CD4-positive, alpha-beta T cell treated with Interleukin-17A for 1 hour (primary cell): Measurements from ENCODE around the gene MLLT10.
A peak's percentile ranks its signal among the peaks of the same experiment; 100 is the strongest.
"Not testable (repeated sequence)": the region's sequence is repeated elsewhere in the genome, so short reads cannot be mapped to it uniquely, and the experiment has no call there.

Experiments
- DNase-seq: peaks from one replicate; pipeline ENCODE4 v3.0.0-alpha.2; 2020

The MLLT10 gene

GRCh38 chr10:21707498-21707897 lies 173.5 kb downstream of the MLLT10 start:
- DNase-seq = no peak

- no peak for DNase-seq
Observed at GRCh38 chr10:21712975-21713374, 178.9 kb downstream of the MLLT10 start.

DNA sequence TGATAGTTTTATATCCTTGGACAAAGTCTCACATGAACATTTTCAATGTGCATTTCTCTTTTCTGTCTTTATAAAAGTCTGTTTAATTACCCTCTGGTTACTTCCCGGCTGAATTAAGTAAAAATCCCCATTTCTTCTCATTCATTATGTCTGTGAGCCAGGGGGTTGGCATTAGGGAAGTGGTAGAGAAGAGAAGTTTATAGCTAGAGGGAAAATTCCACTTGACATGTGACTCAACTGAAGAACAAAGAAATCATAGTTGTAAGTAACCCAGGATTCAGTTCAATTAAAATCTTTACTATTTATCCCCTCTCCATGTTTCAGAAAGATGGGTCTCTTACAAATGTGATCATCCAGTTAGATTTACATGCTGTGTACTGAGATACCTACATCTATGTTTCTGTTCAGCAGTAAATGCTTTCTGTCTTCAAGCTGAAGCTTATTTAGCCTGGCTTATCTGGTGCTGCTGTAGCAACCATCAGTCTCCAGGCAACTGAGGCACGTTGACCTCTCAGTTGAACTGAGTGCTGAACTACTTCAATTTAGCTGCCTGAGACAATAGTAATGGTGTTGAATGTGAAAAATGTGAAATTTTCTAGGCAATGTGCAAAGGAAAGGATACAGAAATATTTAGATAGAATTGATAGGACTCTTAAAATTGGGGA lies 181.6 kb downstream of the MLLT10 start:
- DNase-seq = no peak

GRCh38 chr10:21717437-21718054 lies 183.5 kb downstream of the MLLT10 start:
- not testable (repeated sequence) for DNase-seq

- no peak for DNase-seq
Observed at GRCh38 chr10:21719502-21719901, 185.5 kb downstream of the MLLT10 start.

DNA sequence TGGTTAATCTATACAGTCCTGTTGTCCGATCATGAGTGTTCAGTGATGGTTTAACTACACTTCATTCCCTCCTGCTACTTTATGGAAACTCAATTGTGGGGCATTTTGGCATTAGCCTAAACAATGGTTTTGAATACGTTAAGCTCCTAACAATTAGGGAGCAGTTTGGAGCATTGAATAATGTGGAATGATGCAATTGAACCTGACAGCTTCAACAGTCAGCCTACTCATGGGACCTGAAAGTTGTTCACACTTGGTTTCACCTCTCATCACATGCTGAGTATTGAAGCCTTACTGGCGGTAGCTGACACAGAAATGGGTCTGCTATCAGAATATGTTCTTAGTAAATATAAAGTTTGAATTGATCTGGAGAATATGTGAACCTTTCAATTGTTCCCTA lies 186.1 kb downstream of the MLLT10 start:
- no peak for DNase-seq

DNA sequence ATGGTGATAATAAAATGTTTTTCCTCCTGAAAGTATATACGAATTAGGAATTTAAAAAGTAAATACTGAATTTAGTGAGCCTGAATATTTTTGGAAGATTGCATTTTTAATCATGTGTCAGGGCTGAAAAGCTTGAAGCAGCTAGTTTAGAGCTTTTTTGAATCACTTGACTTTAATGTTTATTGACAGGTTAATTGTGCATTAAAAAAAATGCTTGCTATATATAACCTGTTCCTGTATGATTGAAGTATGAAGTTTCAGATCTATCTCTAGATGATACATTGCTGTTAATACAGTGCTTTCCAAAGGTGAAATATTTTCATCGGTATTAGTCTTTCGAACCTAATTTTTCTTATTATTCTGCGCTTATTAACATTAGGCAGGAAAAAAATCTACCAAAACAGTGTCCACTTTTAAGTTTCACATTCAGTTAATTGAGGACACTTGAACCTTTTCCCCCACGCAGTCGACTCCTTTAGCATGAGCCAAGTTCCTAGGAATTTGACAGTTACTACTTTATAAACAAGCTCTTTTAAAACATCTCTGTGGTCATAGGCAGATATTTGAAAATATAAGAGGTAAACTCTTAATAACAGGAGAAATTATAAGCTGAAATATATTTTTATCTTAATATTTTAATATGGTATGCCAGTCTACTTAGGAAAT lies 187.1 kb downstream of the MLLT10 start:
- DNase-seq = no peak

- DNase-seq = no peak
Observed at GRCh38 chr10:21722209-21722608, 188.2 kb downstream of the MLLT10 start.

DNA sequence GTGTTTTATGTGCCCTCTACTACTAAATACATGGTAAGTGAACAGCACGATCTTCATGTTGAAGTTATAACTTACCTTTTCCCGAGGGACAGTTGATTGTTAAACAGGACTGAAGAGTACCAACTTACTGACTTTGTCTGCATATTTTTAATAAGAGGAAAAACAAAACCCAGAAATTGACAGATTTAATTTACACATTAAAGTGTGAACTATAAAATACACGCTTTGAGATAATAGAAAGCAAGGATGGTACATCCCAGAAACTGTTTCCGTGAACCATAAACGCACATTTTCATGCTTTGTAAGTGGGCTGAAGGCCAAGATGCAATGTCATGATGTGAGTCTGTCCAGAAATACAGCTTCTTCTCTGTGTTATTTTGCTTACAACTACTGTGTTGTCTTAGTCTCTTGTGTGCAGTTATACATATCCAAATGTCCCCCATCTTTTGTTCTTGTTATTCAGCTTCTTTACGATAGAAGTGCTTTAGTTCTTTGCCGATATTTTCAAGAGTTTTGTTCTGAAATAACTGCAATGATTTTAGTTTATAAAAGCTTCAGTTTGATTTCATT lies 190.1 kb downstream of the MLLT10 start:
- DNase-seq = no peak

DNA sequence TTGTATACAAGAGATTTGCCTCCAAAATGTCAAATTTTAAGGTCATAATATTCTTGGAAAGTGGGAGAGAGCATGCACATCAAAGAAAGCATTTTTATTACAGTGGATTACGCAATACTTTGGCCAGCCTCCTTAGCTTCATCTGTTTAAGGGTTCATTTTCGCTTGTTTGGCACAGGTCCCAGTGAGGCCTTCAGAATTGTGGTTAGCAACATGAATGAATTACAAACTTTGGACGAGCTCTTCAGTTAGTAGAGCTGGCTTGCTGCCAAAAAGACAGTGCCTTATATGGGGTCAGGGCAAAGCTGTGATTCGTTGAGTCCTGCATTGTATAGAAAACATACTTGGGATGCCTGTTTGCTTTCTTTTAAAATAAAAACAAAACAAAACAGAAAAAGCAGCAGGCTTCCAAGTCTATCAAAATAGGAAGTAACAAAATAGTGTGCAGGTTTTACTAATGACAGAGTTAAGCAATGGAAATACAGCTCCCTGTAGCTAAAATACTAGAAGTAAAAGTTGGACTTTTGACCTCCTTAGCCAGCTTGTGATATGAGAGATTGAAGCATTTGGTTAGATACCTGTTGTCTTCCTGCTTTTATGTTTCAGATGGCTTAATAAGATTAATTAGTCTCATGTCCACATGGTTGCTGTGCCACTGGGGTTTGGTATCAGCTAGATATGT lies 190.8 kb downstream of the MLLT10 start:
- DNase-seq = peak; percentile 58

DNA sequence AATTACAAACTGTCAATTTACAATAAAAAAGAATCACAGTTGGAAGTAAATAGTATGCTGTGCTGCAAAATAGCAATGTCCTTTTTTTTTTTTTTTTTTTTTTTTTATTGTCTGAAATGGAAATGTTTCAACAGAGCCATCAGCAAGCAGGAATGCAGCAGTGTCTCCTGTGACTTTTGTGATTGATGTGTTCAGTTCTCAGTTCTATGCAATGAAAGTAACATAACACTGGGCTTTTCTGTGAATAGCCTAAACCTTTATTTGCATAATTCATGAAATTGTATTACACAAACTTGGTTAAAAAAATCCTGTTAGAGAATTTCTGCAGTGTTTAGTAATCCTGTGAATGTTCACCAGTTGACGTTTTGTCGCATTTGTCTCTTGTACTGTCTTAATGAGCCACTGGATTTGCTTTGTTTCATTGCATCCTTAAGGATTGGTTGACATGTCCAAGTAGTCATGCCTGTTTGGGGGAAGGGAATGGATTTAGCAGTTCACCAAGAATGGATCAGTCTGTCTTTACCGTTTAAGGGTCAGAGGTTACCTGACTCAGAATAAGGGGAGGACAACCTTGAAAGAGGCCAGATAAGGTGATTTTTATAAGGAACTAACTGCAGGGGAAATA lies 192.7 kb downstream of the MLLT10 start:
- no peak for DNase-seq

DNA sequence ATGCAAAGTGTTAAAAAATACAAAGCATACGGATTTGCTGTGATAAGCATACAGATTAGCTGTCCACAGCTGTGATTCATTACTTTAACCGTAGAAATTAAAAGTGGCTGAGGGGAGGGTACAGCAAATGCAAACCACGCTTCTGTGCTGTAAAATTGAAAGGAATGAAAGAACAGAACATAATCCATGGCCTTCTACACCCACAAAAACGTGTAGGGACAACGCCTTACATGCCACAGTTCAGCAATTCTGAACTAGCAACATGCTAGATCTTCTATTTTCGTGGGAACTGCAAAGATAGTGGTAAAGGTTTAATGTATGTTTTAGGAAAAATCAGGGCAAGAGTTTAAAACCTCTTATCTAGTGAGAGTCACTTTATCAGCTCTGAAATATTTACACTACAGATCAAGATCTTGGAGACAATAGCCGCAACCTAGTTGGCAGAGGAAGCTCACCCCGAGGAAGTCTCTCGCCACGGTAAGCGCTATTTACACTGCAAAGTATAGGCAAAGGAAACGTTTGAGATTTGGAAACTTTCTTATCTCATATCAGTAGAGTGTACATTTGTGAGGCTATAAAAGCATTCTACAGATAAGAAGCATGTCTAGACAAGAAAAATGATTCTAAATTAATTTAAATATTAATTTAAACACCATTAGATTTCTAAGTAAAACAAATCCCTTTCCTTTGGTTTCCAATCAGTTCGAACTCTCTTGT lies 193.6 kb downstream of the MLLT10 start:
- no peak for DNase-seq

DNA sequence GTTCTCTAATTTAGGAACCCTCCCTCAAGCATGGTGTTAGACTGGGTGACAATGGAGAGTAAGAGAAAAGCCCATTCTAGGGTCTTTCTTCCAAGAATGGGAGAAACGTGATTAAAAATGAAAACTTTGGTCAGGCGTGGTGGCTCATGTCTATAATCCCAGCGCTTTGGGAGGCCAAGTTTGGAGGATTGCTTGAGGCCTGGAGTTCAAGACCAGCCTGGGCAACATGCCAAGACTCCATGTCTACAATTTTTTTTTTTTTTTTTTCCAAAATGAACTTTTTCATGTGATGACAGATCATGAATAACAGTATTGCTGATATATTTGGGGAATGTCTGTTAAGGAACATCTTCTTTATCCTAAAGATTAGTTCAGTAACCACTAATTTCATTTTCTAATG lies 194.6 kb downstream of the MLLT10 start:
- no peak for DNase-seq

DNA sequence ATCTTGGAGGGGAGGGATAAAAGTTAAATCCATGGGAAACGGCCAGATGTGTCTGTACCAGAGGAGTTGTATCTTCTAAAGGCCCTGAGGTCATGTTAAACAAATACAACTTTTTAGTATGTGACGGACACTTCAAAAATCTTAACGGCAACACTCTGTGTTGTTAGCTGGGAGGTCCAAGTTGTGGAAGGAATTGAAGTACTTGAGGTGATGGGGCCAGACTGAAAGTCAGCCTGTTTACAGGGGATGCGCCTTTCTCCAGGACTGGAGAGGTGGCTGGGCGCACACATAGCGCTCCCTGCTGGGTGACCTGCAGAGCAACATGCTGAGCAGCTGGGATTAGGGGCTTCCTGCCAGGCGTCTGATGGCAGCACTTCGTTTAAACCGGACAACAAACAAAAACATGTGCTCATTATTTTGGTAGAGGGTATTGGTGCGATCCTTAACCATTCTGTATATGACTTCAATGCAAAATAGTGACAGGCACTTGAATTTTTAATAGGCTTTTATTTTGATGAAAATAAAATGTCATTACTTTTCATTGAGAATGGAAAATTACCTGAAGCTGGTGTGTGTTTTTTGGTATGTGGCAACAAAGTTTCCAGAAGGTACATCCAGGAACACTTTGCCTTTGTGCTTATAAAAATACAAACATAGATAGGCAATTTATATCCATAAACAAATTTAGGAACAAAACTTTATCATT lies 198.2 kb downstream of the MLLT10 start:
- peak; percentile 36 for DNase-seq

DNA sequence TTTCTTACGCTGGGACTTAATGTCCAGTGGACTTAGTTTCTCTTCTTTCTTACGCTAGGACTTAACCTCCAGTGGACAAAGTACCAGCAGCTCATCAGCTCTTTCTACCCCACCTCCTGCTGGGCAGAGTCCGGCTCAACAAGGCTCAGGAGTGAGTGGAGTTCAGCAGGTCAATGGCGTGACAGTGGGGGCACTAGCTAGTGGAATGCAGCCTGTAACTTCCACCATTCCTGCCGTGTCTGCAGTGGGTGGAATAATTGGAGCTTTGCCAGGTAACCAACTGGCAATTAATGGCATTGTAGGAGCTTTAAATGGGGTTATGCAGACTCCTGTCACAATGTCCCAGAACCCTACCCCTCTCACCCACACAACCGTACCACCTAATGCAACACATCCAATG lies 199.7 kb downstream of the MLLT10 start:
- no peak for DNase-seq

- no peak for DNase-seq
Observed at GRCh38 chr10:21737106-21737505, 203.1 kb downstream of the MLLT10 start.

GRCh38 chr10:21740989-21741388 lies 207.0 kb downstream of the MLLT10 start:
- DNase-seq = peak; percentile 74

GRCh38 chr10:21742740-21743412 lies 208.8 kb downstream of the MLLT10 start:
- DNase-seq = no peak

DNA sequence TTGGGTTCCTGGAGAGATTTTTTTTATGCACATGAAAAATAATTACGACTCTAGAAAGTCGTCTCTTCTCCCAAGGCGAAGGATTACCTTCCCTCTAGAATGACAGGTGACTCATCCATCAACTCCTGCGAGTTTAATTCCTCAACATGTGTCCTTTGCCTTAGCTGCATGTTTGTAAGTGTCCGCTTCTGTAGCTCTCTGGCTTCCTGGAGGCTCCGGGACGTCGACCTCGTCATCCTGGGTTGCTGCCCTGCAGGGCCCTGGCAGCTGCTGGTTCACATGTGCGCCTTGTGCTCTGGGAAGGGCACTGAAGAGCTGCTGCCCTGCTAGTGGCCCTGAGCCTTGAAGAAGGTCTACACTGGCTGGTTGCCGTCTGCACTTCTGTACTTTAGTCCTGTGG lies 210.2 kb downstream of the MLLT10 start:
- DNase-seq = no peak

- DNase-seq = peak; percentile 28
Observed at GRCh38 chr10:21746118-21746517, 212.1 kb downstream of the MLLT10 start.

- DNase-seq = no peak
Observed at GRCh38 chr10:21747809-21748208, 213.8 kb downstream of the MLLT10 start.
